GM12872 (cell line): ENCODE data around the gene ANKS6.

ENCODE experiments used
- TF ChIP-seq, protein P1 (sequence below): IDR thresholded peaks from 3 replicates; pipeline ENCODE4 v1.5.1; 2011; ENCODE audit warnings: low read depth, mild to moderate bottlenecking, low read length, moderate library complexity; ENCODE audit not compliant: insufficient read depth

The ANKS6 gene

GRCh38 chr9:98836206-98836605 is 39.9 kb upstream of the ANKS6 start:
- TF ChIP-seq, protein P1, sequence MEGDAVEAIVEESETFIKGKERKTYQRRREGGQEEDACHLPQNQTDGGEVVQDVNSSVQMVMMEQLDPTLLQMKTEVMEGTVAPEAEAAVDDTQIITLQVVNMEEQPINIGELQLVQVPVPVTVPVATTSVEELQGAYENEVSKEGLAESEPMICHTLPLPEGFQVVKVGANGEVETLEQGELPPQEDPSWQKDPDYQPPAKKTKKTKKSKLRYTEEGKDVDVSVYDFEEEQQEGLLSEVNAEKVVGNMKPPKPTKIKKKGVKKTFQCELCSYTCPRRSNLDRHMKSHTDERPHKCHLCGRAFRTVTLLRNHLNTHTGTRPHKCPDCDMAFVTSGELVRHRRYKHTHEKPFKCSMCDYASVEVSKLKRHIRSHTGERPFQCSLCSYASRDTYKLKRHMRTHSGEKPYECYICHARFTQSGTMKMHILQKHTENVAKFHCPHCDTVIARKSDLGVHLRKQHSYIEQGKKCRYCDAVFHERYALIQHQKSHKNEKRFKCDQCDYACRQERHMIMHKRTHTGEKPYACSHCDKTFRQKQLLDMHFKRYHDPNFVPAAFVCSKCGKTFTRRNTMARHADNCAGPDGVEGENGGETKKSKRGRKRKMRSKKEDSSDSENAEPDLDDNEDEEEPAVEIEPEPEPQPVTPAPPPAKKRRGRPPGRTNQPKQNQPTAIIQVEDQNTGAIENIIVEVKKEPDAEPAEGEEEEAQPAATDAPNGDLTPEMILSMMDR: no peak

DNA sequence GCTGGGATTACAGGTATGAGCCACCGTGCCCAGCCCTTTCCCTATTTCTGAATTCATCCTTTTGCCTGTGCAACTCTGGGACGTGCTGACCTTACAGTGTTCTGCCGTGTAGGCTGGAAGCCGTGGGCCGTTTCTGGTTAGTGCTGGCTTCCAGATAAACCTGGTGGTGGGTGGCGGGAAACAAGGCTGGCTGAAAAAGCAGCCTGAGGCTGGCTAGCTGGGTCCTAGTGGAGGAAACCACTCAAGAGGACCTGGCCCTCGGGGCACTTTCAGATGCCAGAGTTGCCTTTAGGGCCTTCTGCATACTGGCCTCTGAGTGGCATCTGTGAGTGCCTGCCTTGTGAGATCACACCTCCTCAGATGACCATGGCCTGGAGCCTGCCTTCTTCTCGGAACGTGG is 38.0 kb upstream of the ANKS6 start:
- TF ChIP-seq, protein P1: no peak

GRCh38 chr9:98833090-98833956 is 37.0 kb upstream of the ANKS6 start:
- TF ChIP-seq, protein P1: no peak

DNA sequence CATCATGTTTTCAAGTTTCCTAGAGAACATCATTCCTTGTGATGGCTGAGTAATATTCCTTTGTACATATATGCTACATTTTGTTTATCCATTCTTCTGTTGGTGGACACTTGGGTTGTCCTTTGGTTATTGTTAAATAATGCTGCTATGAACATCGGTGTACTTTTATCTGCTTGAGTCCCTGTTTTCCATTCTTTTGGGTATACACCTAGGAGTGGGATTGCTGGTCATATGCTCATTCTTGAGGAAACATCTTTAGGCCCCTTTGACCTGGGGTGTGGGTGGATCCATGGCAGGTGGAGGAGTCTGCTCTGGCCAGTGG is 36.4 kb upstream of the ANKS6 start:
- TF ChIP-seq, protein P1: no peak

DNA sequence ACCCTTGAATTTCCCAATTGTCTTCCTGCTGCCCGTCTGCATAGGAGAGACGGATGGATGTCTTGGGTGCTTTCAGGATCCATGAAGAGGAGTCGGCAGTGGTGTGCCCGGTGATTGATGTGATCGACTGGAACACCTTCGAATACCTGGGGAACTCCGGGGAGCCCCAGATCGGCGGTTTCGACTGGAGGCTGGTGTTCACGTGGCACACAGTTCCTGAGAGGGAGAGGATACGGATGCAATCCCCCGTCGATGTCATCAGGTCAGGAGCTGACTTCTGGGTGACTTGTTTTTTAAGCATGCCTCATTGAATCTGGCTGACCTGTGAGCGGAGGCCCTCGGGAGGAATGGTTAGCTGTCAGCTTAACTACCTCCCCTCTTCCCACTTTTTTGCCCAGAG is 35.3 kb upstream of the ANKS6 start:
- TF ChIP-seq, protein P1: no peak

DNA sequence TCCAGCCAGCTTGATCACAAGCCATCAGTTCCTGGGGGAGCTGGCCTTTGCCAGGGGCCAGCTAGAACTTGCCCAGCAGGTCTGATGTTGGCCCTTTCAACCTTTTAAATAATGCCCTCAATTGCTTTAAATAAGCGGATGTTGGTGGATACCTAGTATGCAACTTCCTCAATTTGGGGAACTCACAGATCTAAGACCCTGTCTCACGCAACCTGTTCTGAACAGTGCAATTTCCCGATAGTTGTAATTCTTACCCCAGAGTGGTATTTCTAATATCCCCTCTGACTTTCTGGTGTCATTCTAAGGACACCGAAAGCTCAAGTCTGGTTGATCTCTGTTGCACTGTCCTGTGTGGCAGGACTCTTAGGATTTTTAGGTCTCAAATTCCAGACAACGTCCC is 34.2 kb upstream of the ANKS6 start:
- TF ChIP-seq, protein P1: no peak

DNA sequence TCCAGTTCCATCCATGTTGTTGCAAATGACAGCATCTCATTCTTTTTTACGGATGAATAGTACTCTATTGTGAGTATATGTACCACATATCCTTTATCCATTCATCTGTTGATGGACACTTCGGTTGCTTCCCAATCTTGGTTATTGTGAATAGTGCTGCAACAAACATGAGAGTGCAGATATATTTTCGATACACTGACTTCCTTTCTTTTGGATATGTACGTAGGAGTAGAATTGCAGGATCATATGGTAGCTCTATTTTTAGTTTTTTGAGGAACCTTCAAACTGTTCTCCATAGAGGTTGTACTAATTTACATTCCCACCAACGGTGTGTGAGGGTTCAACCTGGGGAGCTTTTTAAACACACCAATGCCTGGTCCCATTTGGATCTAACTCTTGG is 33.4 kb upstream of the ANKS6 start:
- TF ChIP-seq, protein P1: no peak

GRCh38 chr9:98826716-98827115 is 30.4 kb upstream of the ANKS6 start:
- TF ChIP-seq, protein P1: no peak
